IPS-20b (cell line): Measurements from ENCODE around the gene PIEZO1.

Experiments
- H3K27ac ChIP-seq: one replicate; pipeline ENCODE4 v1.5.1; 2013; ENCODE audit warnings: low read length
- H3K27me3 ChIP-seq: 2 replicates; pipeline ENCODE4 v1.6.1; 2013; ENCODE audit warnings: mild to moderate bottlenecking, low read length, inconsistent platforms; ENCODE audit not compliant: insufficient read depth
- H3K36me3 ChIP-seq: 2 replicates; pipeline ENCODE4 v1.6.1; 2013; ENCODE audit warnings: low read depth, mild to moderate bottlenecking, inconsistent platforms, low read length, moderate library complexity; ENCODE audit not compliant: insufficient read depth
- H3K4me1 ChIP-seq: 2 replicates; pipeline ENCODE4 v1.6.1; 2013; ENCODE audit warnings: mild to moderate bottlenecking, control low read depth, inconsistent platforms, low read length, moderate library complexity; ENCODE audit not compliant: insufficient read depth
- H3K4me3 ChIP-seq: 2 replicates; pipeline ENCODE4 v1.5.1; 2013; ENCODE audit warnings: mild to moderate bottlenecking, low read length, inconsistent platforms
- H3K9ac ChIP-seq: 2 replicates; pipeline ENCODE4 v1.6.1; 2013; ENCODE audit warnings: low read depth, mild to moderate bottlenecking, inconsistent platforms, low read length, moderate library complexity
- H3K9me3 ChIP-seq: 2 replicates; pipeline ENCODE4 v1.6.1; 2013; ENCODE audit warnings: mild to moderate bottlenecking, low read depth, low read length, inconsistent platforms; ENCODE audit not compliant: insufficient read depth

PIEZO1 gene

GRCh38 chr16:88785106-88785924, at the start of gene PIEZO1:
PIEZO1 (minus strand) TSS chr16:88785220; CDS start chr16:88784964, 256 bp downstream.
- Histone ChIP-seq H3K9me3 (no peaks in the 10 kb centered on the region), H3K27ac (no peak within 1 kb of the TSS), H3K9ac (peak within 1 kb of the TSS; percentile 56; the same call in 1 of the 2 replicates), H3K4me1 (peaks cover 8% of the 10 kb centered on the region), H3K4me3 (peak within 1 kb of the TSS; percentile 66; the same call in 1 of the 2 replicates), H3K27me3 (peaks cover 38% of the 10 kb centered on the region), H3K36me3 (no peaks in the 10 kb centered on the region)

- Histone ChIP-seq H3K9me3 (no peaks in the 10 kb centered on the region), H3K36me3 (0 out of 2 replicates have a peak, but pooled peaks cover 4% of the 10 kb centered on the region), H3K27ac (no peak overlapping the region), H3K27me3 (no peaks in the 10 kb centered on the region), H3K4me3 (no peak overlapping the region), H3K4me1 (no peaks in the 10 kb centered on the region), H3K9ac (no peak overlapping the region)
Measured at GRCh38 chr16:88834670-88835069, 49.6 kb upstream of the PIEZO1 start.

GRCh38 chr16:88833086-88833485, 48.1 kb upstream of the PIEZO1 start:
- Histone ChIP-seq H3K36me3 (no peaks in the 10 kb centered on the region), H3K4me3 (no peak overlapping the region), H3K4me1 (no peaks in the 10 kb centered on the region), H3K27me3 (no peaks in the 10 kb centered on the region), H3K9ac (no peak overlapping the region), H3K9me3 (no peaks in the 10 kb centered on the region), H3K27ac (no peak overlapping the region)

- no peaks in the 10 kb centered on the region for H3K4me1 ChIP-seq
- H3K9me3 ChIP-seq, result no peaks in the 10 kb centered on the region
- H3K4me3 ChIP-seq, result no peak overlapping the region
- no peak overlapping the region for H3K27ac ChIP-seq
- no peaks in the 10 kb centered on the region for H3K27me3 ChIP-seq
- H3K36me3 ChIP-seq, result no peaks in the 10 kb centered on the region
- H3K9ac ChIP-seq, result no peak overlapping the region
Measured at GRCh38 chr16:88831838-88832237, 46.8 kb upstream of the PIEZO1 start.

GRCh38 chr16:88830783-88831182, 45.8 kb upstream of the PIEZO1 start:
- H3K27me3 ChIP-seq, result no peaks in the 10 kb centered on the region
- no peak overlapping the region for H3K27ac ChIP-seq

GRCh38 chr16:88830258-88830657, 45.2 kb upstream of the PIEZO1 start:
- Histone ChIP-seq H3K4me1 (no peaks in the 10 kb centered on the region), H3K27me3 (no peaks in the 10 kb centered on the region), H3K36me3 (no peaks in the 10 kb centered on the region)

More at GRCh38 chr16:88830783-88831182, 45.8 kb upstream of the PIEZO1 start:
- no peaks in the 10 kb centered on the region for H3K4me1 ChIP-seq
- no peak overlapping the region for H3K9ac ChIP-seq
- H3K9me3 ChIP-seq, result no peaks in the 10 kb centered on the region
- no peaks in the 10 kb centered on the region for H3K36me3 ChIP-seq
- H3K4me3 ChIP-seq, result no peak overlapping the region

GRCh38 chr16:88828711-88829110, 43.7 kb upstream of the PIEZO1 start:
- Histone ChIP-seq H3K27me3 (no peaks in the 10 kb centered on the region), H3K36me3 (no peaks in the 10 kb centered on the region), H3K4me1 (no peaks in the 10 kb centered on the region), H3K9ac (no peak overlapping the region), H3K4me3 (no peak overlapping the region), H3K27ac (no peak overlapping the region), H3K9me3 (no peaks in the 10 kb centered on the region)

More at GRCh38 chr16:88830258-88830657, 45.2 kb upstream of the PIEZO1 start:
- Histone ChIP-seq H3K9me3 (no peaks in the 10 kb centered on the region), H3K9ac (no peak overlapping the region), H3K27ac (no peak overlapping the region), H3K4me3 (no peak overlapping the region)

GRCh38 chr16:88827727-88828126, 42.7 kb upstream of the PIEZO1 start:
- H3K36me3 ChIP-seq, result no peaks in the 10 kb centered on the region
- no peaks in the 10 kb centered on the region for H3K27me3 ChIP-seq
- no peak overlapping the region for H3K9ac ChIP-seq
- no peaks in the 10 kb centered on the region for H3K4me1 ChIP-seq
- H3K9me3 ChIP-seq, result no peaks in the 10 kb centered on the region
- H3K4me3 ChIP-seq, result no peak overlapping the region
- H3K27ac ChIP-seq, result no peak overlapping the region

GRCh38 chr16:88826070-88826840, 41.2 kb upstream of the PIEZO1 start:
- Histone ChIP-seq H3K9ac (no peak overlapping the region), H3K27me3 (no peaks in the 10 kb centered on the region), H3K36me3 (no peaks in the 10 kb centered on the region), H3K27ac (no peak overlapping the region), H3K9me3 (no peaks in the 10 kb centered on the region), H3K4me3 (no peak overlapping the region), H3K4me1 (no peaks in the 10 kb centered on the region)

GRCh38 chr16:88825146-88825545, 40.1 kb upstream of the PIEZO1 start:
- Histone ChIP-seq H3K4me3 (no peak overlapping the region), H3K27me3 (no peaks in the 10 kb centered on the region), H3K27ac (no peak overlapping the region), H3K9me3 (no peaks in the 10 kb centered on the region), H3K9ac (no peak overlapping the region), H3K4me1 (no peaks in the 10 kb centered on the region), H3K36me3 (no peaks in the 10 kb centered on the region)

- H3K4me3 ChIP-seq, result no peak overlapping the region
- H3K36me3 ChIP-seq, result no peaks in the 10 kb centered on the region
- no peak overlapping the region for H3K27ac ChIP-seq
Measured at GRCh38 chr16:88824256-88825077, 39.4 kb upstream of the PIEZO1 start.

More at GRCh38 chr16:88824256-88825077, 39.4 kb upstream of the PIEZO1 start:
- Histone ChIP-seq H3K9ac (no peak overlapping the region), H3K4me1 (no peaks in the 10 kb centered on the region), H3K27me3 (no peaks in the 10 kb centered on the region), H3K9me3 (no peaks in the 10 kb centered on the region)
